ENCODE measurements around the gene TMEM259. TPM values are rescaled to one million over a fixed set of nuclear protein-coding genes. Genes with fewer than 3 reads are reported as not detected.
"Not testable (repeated sequence)": the region's sequence is repeated elsewhere in the genome, so short reads cannot be mapped to it uniquely, and the experiment has no call there.

The TMEM259 gene
- total RNA-seq, 2 donors from 2014 or later, result 270 to 318 TPM

DNA sequence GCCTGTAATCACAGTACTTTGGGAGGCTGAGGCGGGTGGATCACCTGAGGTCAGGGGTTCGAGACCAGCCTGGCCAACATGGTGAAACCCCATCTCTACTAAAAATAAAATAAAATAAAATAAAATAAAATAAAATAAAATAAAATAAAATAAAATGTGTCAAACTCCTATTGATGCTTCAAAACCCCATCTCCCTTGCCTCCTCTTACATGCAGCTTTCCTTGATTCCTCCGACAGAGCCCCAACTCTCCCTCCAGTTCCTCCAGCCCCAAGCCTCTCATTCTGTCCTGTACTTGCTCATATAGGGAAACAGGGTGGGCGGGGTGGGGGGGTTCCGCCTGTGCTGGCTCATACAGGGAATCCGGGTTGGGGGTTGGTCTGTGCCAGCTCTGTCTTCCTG lies 4.2 kb upstream of the TMEM259 start:
- not testable (repeated sequence) for H3K9me3 ChIP-seq (ENCODE audit: control insufficient read depth, low read length, poor library complexity, severe bottlenecking); H3K27me3 Mint-ChIP-seq; ATAC-seq; DNase-seq; H3K27ac Mint-ChIP-seq; H3K36me3 Mint-ChIP-seq (ENCODE audit: low read depth)
- H3K4me1 Mint-ChIP-seq, result peaks cover 24% of the 10 kb centered on the region
- H3K4me3 Mint-ChIP-seq, result peak overlapping the region; percentile 56

DNA sequence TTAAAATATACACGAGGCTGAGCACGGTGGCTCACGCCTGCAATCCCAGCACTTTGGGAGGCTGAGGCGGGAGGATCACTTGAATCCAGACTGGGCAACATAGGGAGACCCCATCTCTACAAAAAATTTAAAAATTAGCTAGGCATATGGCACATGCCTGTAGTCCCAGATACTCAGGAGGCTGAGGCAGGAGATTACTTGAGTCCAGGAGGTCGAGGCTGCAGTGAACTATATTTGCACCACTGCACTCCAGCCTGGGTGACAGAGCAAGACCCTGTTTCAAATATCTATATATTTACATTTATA lies 2.9 kb upstream of the TMEM259 start:
- H3K9me3 ChIP-seq (ENCODE audit: control insufficient read depth, low read length, poor library complexity, severe bottlenecking); H3K36me3 Mint-ChIP-seq (ENCODE audit: low read depth); H3K27me3 Mint-ChIP-seq; DNase-seq; H3K27ac Mint-ChIP-seq; H3K4me3 Mint-ChIP-seq; ATAC-seq: not testable (repeated sequence)
- peaks cover 26% of the 10 kb centered on the region for H3K4me1 Mint-ChIP-seq

DNA sequence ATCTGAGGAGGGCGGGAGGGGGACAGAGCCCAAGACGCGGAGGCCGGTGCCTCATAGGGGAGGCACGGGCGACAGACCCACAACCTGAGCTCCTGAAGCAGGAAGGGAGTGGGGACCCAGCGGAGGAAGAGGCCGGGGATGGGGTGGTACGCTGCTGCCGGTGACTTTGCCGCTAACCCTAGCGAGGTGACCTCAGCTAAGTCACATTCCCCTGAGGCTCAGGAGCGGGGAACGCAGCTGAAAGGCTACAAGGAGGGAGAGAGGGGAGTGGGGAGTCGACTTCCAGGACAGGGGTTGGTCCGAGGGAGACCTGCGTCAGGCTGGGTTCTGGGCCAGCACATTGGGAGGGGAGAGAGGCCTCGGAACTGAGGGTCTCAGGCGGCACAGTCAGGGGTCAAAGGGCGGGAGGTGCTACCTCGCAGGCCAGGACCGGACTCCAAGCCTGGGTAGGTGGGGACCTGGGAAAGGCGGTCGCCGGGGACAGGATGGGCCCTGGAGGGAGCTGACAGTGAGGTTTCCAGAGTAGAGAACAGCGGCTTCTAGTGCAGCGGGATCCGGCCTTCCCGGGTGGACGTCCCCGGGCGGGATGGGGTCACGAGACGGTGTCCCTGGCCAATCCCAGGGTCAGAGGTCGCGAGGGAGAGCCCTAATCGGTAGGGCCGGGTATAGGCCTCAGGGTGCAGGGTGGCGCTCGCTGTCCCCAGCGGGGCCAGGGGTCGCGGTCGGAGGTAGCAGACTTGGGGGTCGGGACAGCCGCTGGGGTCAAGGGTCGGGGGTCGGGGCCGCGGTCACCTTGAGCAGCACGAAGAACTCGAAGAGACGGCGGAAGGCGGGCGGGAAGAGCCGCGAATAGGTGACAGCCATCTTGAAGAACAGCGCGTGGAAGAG lies 699 bp downstream of the TMEM259 start:
- Mint-ChIP-seq H3K27ac (peak overlapping the region; percentile 94), H3K4me3 (peak overlapping the region; percentile 95), H3K36me3 (ENCODE audit: low read depth) (no peaks in the 10 kb centered on the region), H3K4me1 (peaks cover 30% of the 10 kb centered on the region), H3K27me3 (no peaks in the 10 kb centered on the region)
- ATAC-seq, result no peak
- no peaks in the 10 kb centered on the region for H3K9me3 ChIP-seq (ENCODE audit: control insufficient read depth, low read length, poor library complexity, severe bottlenecking)
- peak in 1 of 3 donors; percentile 9 for DNase-seq

DNA sequence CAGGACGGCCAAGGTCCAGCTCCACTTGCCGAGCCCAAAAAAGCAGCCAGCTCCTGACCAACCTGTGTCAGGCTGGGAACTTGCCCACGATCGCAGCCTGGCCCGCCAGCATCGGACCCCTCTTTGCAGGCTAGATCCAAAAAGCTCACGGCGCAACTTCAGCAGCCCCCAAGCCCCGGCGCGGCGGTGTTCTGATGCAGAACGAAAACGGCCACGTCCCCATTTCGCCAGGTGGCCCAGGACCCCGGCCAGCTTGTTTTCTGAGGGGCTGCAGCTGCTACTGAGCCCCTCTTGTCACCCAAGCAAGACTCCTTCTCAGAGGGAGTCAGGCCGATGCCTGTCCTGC lies 1.3 kb downstream of the TMEM259 start:
- Mint-ChIP-seq H3K27ac (peak overlapping the region; percentile 94), H3K27me3 (no peaks in the 10 kb centered on the region), H3K4me3 (peak overlapping the region; percentile 95), H3K36me3 (ENCODE audit: low read depth) (no peaks in the 10 kb centered on the region), H3K4me1 (peaks cover 28% of the 10 kb centered on the region)
- ATAC-seq, result no peak
- DNase-seq, result peak in 1 of 3 donors; percentile 11
- H3K9me3 ChIP-seq (ENCODE audit: control insufficient read depth, low read length, poor library complexity, severe bottlenecking), result no peaks in the 10 kb centered on the region

DNA sequence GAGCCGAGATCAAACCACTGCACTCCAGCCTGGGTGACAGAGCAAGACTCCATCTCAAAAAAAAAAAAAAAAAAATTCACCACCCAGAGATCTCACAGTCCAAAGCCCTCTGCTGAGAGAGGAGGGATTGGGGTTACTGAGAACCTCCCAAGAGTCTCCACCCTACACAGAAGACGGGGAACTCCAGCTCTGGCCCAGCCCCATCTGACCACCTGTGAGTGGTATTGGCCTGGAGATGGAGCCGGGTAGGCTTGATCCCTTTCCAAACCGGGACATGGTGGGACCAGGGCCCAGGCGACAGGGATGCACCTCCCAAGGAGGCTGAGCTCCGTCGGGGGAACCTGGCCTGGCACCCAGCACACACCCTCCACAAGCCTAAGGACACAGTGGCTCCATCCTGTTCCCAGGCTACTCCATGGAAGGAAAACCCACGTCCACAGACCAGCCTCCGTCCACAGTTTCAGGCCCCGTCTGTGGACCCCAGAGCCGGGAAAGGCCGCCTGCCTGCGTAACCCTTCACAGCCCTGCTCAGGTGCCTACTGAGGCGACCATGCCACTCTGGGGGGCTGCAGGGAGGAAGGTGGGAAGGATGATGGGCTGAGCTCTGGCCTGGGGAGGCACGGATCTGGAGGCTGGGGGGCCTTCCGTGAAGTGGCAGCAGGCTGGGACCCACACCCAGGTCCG lies 1.8 kb downstream of the TMEM259 start:
- H3K9me3 ChIP-seq (ENCODE audit: control insufficient read depth, low read length, poor library complexity, severe bottlenecking), result no peaks in the 10 kb centered on the region
- Mint-ChIP-seq H3K36me3 (ENCODE audit: low read depth) (no peaks in the 10 kb centered on the region), H3K4me3 (peak overlapping the region; percentile 75), H3K4me1 (peaks cover 30% of the 10 kb centered on the region), H3K27ac (peak overlapping the region; percentile 76), H3K27me3 (no peaks in the 10 kb centered on the region)
- ATAC-seq (no peak), DNase-seq (no peak)

- Mint-ChIP-seq H3K36me3 (ENCODE audit: low read depth) (no peaks in the 10 kb centered on the region), H3K27ac (peak overlapping the region; percentile 76), H3K4me3 (peak overlapping the region; percentile 83), H3K27me3 (no peaks in the 10 kb centered on the region), H3K4me1 (peaks cover 30% of the 10 kb centered on the region)
- ATAC-seq, result no peak
- no peak for DNase-seq
- H3K9me3 ChIP-seq (ENCODE audit: control insufficient read depth, low read length, poor library complexity, severe bottlenecking), result no peaks in the 10 kb centered on the region
Measured at GRCh38 chr19:1018393-1018792, 2.5 kb downstream of the TMEM259 start.

DNA sequence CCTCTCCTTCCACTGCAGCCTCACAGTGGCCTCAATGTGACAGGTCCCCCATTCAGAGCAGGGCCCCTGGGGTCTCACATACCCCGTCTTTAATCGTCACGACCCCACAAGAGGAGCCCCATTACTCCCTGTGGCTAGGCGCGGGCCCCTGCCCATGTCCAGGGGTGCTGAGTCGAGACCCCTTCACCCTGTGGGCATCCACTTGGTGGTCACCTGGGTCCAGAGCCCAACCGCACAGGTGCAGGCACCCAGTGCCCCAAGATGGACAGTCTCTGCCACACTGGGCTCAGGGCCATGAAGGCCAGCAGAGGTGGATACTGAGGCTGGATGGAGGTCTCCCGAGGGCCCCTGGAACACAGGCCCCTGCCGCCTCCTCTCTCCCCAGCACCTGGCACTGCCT lies 3.0 kb downstream of the TMEM259 start:
- ATAC-seq (no peak), DNase-seq (no peak)
- H3K4me3 Mint-ChIP-seq, result peak overlapping the region; percentile 83
- H3K4me1 Mint-ChIP-seq, result peaks cover 30% of the 10 kb centered on the region
- H3K27me3 Mint-ChIP-seq, result no peaks in the 10 kb centered on the region
- H3K9me3 ChIP-seq (ENCODE audit: control insufficient read depth, low read length, poor library complexity, severe bottlenecking), result no peaks in the 10 kb centered on the region
- H3K27ac Mint-ChIP-seq, result peak overlapping the region; percentile 76
- no peaks in the 10 kb centered on the region for H3K36me3 Mint-ChIP-seq (ENCODE audit: low read depth)

DNA sequence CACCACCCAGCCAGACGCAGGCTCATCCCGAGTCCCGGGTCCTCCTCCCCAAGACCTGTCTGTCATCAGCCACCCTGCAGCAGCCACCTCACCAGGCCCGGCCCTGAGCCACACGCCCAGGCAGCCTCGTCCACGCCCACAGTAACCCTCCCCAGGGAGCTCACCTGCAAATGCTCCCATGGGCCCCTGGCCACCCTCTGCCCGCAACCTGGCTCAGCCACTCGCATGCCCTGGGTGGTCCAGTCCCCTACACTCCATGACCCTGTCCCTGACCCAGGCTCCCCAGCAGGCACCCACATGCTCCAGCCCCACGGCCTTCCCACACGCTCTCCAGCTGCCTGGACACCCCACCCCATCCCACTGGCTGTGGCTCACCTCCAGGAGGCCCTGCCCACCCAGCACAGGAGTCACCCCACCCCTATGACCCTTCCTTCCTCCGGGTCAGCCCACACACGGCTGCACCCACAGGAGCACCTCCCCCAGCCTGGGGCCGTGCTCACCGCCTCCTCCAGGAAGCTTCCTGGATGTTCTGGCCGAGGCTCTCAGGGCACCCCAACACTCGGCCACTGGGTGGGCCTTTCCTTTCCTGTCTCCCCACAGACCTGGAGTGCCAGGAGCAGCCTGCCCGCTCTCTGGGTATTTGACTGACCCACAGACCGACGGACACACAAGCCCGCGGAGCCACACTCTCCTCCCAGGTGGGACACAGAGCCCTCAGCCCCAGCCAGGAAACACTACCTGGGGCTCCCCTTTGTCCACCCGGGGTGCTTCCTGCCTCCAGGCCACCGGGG lies 3.6 kb downstream of the TMEM259 start:
- Mint-ChIP-seq H3K27me3 (no peaks in the 10 kb centered on the region), H3K36me3 (ENCODE audit: low read depth) (no peaks in the 10 kb centered on the region), H3K4me3 (peak overlapping the region; percentile 83), H3K4me1 (peaks cover 30% of the 10 kb centered on the region), H3K27ac (peak overlapping the region; percentile 76)
- DNase-seq, result no peak
- H3K9me3 ChIP-seq (ENCODE audit: control insufficient read depth, low read length, poor library complexity, severe bottlenecking), result no peaks in the 10 kb centered on the region
- no peak for ATAC-seq

- Mint-ChIP-seq H3K4me1 (peaks cover 29% of the 10 kb centered on the region), H3K27ac (peak overlapping the region; percentile 76), H3K27me3 (no peaks in the 10 kb centered on the region), H3K4me3 (peak overlapping the region; percentile 83), H3K36me3 (ENCODE audit: low read depth) (no peaks in the 10 kb centered on the region)
- no peaks in the 10 kb centered on the region for H3K9me3 ChIP-seq (ENCODE audit: control insufficient read depth, low read length, poor library complexity, severe bottlenecking)
- no peak for DNase-seq
- no peak for ATAC-seq
Measured at GRCh38 chr19:1016647-1017114, 4.2 kb downstream of the TMEM259 start.

DNA sequence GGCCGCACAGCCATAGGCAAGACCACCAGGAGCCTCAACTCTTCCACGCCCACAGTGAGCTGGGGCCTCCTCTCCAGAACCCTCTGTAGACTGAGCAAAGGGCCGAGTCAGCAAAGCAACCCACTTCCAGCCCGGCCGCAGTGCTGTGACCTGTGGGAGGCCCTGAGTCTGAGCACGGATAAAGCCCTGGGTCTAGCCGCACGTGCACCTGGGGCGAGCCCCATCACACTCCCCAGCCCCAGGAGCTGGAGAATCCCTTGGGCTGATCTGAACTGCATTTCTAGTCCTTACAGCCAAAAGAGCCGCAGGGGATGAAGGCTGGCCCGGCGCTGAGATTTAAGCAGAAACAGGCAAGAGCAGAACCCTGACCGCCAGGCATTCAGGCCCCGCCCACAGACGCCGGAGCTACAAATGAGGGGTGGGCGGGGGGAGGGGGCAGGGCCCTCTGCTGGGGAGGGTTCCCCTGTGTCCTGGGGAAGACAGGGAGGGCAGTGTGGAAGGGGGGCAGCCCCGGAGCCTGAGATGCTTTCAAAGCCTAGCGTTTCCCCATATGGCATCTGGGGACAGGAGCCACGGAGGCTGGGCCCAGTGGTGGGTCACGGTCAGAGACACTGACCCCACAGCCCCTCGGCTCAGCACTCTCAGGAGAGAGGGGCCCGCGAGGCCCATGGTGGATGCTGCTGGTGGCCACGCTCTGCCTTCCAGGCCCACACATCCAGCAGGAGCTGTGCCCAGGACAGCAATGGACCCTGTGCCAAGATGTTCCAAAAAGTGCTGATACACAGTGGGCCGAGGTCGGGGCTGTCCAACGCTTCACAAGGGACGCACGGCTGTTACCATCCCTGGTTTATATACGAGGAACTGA lies 4.9 kb downstream of the TMEM259 start:
- H3K27me3 Mint-ChIP-seq, result no peaks in the 10 kb centered on the region
- H3K4me3 Mint-ChIP-seq, result peak overlapping the region; percentile 83
- H3K27ac Mint-ChIP-seq, result peak overlapping the region; percentile 76
- H3K9me3 ChIP-seq (ENCODE audit: control insufficient read depth, low read length, poor library complexity, severe bottlenecking), result no peaks in the 10 kb centered on the region
- no peak for DNase-seq
- peaks cover 24% of the 10 kb centered on the region for H3K4me1 Mint-ChIP-seq
- ATAC-seq, result no peak
- H3K36me3 Mint-ChIP-seq (ENCODE audit: low read depth), result no peaks in the 10 kb centered on the region

DNA sequence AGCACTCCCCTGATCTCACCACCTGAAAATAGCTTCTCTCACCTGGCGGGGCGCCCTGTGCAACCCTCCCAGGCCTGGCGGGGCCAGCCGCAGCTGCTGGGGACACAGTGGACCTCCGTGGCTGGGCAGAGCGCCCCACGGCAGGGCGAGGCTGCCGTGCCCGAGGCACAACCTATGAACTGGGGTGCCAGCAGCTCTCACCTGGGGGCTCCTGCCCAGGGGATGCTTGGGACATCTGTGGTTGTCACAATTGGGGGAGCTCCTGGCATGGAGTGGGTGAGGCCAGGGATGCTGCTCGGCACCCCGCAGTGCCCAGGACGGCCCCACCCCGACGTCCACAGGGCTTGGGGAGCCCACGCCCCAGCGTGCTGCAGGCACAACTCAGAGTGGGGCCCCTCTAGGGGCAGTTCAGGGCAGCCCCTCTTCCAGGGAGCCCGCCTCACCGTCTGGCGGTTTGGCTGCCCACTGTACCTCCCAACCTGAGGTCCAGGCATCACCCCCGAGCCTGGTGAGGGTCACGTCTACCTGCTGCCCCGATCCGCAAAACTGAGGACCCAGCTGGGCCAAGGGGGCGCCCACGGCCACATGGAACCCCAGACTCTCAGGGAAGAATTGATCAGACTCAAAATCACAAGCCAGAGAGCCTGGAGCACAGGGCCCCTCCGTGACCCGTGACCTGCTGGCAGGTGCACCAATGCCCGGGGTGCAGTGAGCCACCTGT lies 5.7 kb downstream of the TMEM259 start:
- peaks cover 24% of the 10 kb centered on the region for H3K4me1 Mint-ChIP-seq
- peak overlapping the region; percentile 51 for H3K27ac Mint-ChIP-seq
- DNase-seq (no peak), ATAC-seq (no peak)
- no peaks in the 10 kb centered on the region for H3K27me3 Mint-ChIP-seq
- H3K9me3 ChIP-seq (ENCODE audit: control insufficient read depth, low read length, poor library complexity, severe bottlenecking), result no peaks in the 10 kb centered on the region
- H3K36me3 Mint-ChIP-seq (ENCODE audit: low read depth), result no peaks in the 10 kb centered on the region
- H3K4me3 Mint-ChIP-seq, result no peak overlapping the region
